PC-3 (cell line): ENCODE results near the gene WDR59. TPM values are rescaled to one million over a fixed set of nuclear protein-coding genes. Genes with fewer than 3 reads are reported as not detected.

ENCODE experiments used
- ATAC-seq: fragments of 200-7000 bp; cut with Tn5 transposase; 2 replicates; pipeline ENCODE4 v1.9.1; 2020; ENCODE audit warnings: mild to moderate bottlenecking, moderate library complexity
- BruUV-seq: library from RNA; stranded (reverse); fragments of 400-500 nt; replicated peaks from 2 replicates; lab custom pipeline; 2021; lab: Mats Ljungman, UMichigan
- CTCF ChIA-PET: fragments of 300-600 bp; sonication (Branson Sonifier 250); formaldehyde crosslinking; loops from one replicate; lab custom pipeline; 2022; ENCODE audit warnings: antibody characterized with exemption; lab: Charles Lee
- POLR2A ChIA-PET: fragments of 300-600 bp; sonication (Branson Sonifier 250); formaldehyde crosslinking; loops from one replicate; lab custom pipeline; 2022; ENCODE audit warnings: antibody characterized with exemption; ENCODE audit not compliant: unreplicated experiment; lab: Charles Lee
- DNase-seq: peaks from one replicate; pipeline ENCODE4 v3.0.0-alpha.2; 2015
- H2AFZ ChIP-seq: fragments of 300-600 bp; sonication (generic); 2 replicates; pipeline ENCODE4 v1.6.0; 2016; ENCODE audit warnings: antibody characterized with exemption, low read length
- H3F3A ChIP-seq: fragments of 300-600 bp; sonication (generic); one replicate; pipeline ENCODE4 v1.6.0; 2017; ENCODE audit warnings: antibody characterized with exemption, low read length, control low read depth, mild to moderate bottlenecking; ENCODE audit not compliant: unreplicated experiment
- H3K27ac ChIP-seq: fragments of 300-600 bp; sonication (generic); 2 replicates; pipeline ENCODE4 v1.5.1; 2016; ENCODE audit warnings: mild to moderate bottlenecking, low read length
- H3K27me3 ChIP-seq: fragments of 300-600 bp; sonication (generic); 2 replicates; pipeline ENCODE4 v1.6.1; 2016; ENCODE audit warnings: low read length, mixed read lengths
- H3K36me3 ChIP-seq: fragments of 300-600 bp; sonication (generic); 2 replicates; pipeline ENCODE4 v1.6.1; 2016; ENCODE audit warnings: low read depth, mixed run types, low read length, mixed read lengths
- H3K4me1 ChIP-seq: fragments of 300-600 bp; sonication (generic); 2 replicates; pipeline ENCODE4 v1.5.1; 2016; ENCODE audit warnings: low read length; ENCODE audit not compliant: insufficient read depth
- H3K4me2 ChIP-seq: fragments of 300-600 bp; sonication (generic); 2 replicates; pipeline ENCODE4 v1.6.0; 2016; ENCODE audit warnings: low read length
- H3K4me3 ChIP-seq: fragments of 300-600 bp; sonication (generic); 2 replicates; pipeline ENCODE4 v1.5.1; 2016; ENCODE audit warnings: mild to moderate bottlenecking, low read length, mixed read lengths
- H3K79me2 ChIP-seq: fragments of 300-600 bp; sonication (generic); 2 replicates; pipeline ENCODE4 v1.6.1; 2017; ENCODE audit warnings: low read length, mixed read lengths
- H3K9ac ChIP-seq: fragments of 300-600 bp; sonication (generic); 2 replicates; pipeline ENCODE4 v1.6.0; 2016; ENCODE audit warnings: mild to moderate bottlenecking, low read length
- H3K9me2 ChIP-seq: fragments of 300-600 bp; sonication (generic); replicated peaks from 2 replicates; pipeline ENCODE4 v1.6.1; 2016; ENCODE audit warnings: mixed run types, low read length, mixed read lengths
- H3K9me3 ChIP-seq: fragments of 300-600 bp; sonication (generic); 2 replicates; pipeline ENCODE4 v1.6.1; 2016; ENCODE audit warnings: low read length, mixed read lengths
- H4K20me1 ChIP-seq: fragments of 300-600 bp; sonication (generic); 2 replicates; pipeline ENCODE4 v1.6.1; 2016; ENCODE audit warnings: low read length, mixed read lengths
- CTCF ChIP-seq: fragments of 300-600 bp; sonication (generic); conservative IDR thresholded peaks from 2 replicates; pipeline ENCODE4 v1.5.1; 2017; ENCODE audit warnings: antibody characterized with exemption, low read depth, mild to moderate bottlenecking, low read length
- EZH2 ChIP-seq: fragments of 300-600 bp; sonication (generic); IDR thresholded peaks from one replicate; pipeline ENCODE4 v1.6.1; 2017; ENCODE audit warnings: antibody characterized with exemption, mild to moderate bottlenecking, low read length; ENCODE audit not compliant: unreplicated experiment
- EZH2phosphoT487 ChIP-seq: fragments of 300-600 bp; sonication (generic); IDR thresholded peaks from 2 replicates; pipeline ENCODE4 v1.6.1; 2018; ENCODE audit warnings: mild to moderate bottlenecking, antibody characterized with exemption, low read length, borderline replicate concordance
- intact Hi-C: fragments of 100-400 bp; cut with micrococcal nuclease; formaldehyde crosslinking; loops from 2 replicates; pipeline ENCODE4 v1.9.0; 2023
- total RNA-seq: library from RNA; depleted of rRNA; stranded (reverse); fragments of >200 nt; gene quantifications from 2 replicates; pipeline ENCODE4 v1.2.3, GENCODE V29; 2014

The WDR59 gene
- total RNA-seq, 1 experiment from 2014 or later = 11.8 TPM

- H2AFZ ChIP-seq = no peak overlapping the region
- DNase-seq (no peak), ATAC-seq (no peak)
- no peaks in the 10 kb centered on the region for H3K27me3 ChIP-seq
- H3K9me2 ChIP-seq = no peaks in the 10 kb centered on the region
- H3K9me3 ChIP-seq = no peaks in the 10 kb centered on the region
- ChIA-PET CTCF (no interaction called here), POLR2A (no interaction called here)
- no peak overlapping the region for H3K9ac ChIP-seq
- no TSS peak for BruUV-seq
- no peak overlapping the region for H3K4me3 ChIP-seq
- no peak overlapping the region for H3K27ac ChIP-seq
- intact Hi-C loops = no loop called here
- peaks cover 37% of the 10 kb centered on the region for H3K4me1 ChIP-seq
- H3F3A ChIP-seq = no peaks in the 10 kb centered on the region
- H3K4me2 ChIP-seq = no peak overlapping the region
- TF ChIP-seq EZH2 (no peak), CTCF (no peak), EZH2phosphoT487 (no peak)
- H3K79me2 ChIP-seq = peaks cover 100% of the 10 kb centered on the region
- H3K36me3 ChIP-seq = no peaks in the 10 kb centered on the region
- peaks cover 49% of the 10 kb centered on the region for H4K20me1 ChIP-seq
Observed at GRCh38 chr16:75004460-75004859, 19.5 kb upstream of the WDR59 start.

DNA sequence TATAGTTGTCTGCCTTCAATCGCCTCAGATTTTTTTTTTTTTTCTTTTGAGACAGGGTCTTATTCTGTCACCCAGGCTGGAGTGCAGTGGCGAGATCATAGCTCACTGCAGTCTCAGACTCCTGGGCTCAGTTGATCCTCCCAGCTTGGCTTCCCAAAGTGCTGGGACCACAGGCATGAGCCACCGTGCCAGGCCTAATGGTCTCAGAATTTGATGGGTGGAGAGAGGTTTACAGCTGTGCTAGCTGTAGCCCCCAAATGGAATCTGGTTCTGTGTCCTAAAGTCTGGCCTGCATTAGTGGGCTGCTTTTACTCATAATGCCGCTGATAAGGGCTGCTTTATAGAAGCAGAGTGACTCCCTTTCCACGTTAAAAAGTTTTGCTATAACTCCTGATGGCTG is 19.0 kb upstream of the WDR59 start:
- Histone ChIP-seq H3K9me2 (no peaks in the 10 kb centered on the region), H3K27me3 (no peaks in the 10 kb centered on the region), H3F3A (no peaks in the 10 kb centered on the region), H3K9me3 (no peaks in the 10 kb centered on the region), H3K4me2 (no peak overlapping the region), H2AFZ (no peak overlapping the region), H3K36me3 (no peaks in the 10 kb centered on the region), H4K20me1 (peaks cover 49% of the 10 kb centered on the region), H3K27ac (no peak overlapping the region), H3K79me2 (peaks cover 98% of the 10 kb centered on the region), H3K4me3 (no peak overlapping the region), H3K4me1 (peaks cover 37% of the 10 kb centered on the region), H3K9ac (no peak overlapping the region)
- TF ChIP-seq CTCF = no peak
- ATAC-seq (no peak), DNase-seq (no peak)
- ChIA-PET CTCF (no interaction called here), POLR2A (no interaction called here)
- intact Hi-C loops = no loop called here
- no TSS peak for BruUV-seq

- no peak overlapping the region for H3K4me3 ChIP-seq
- ChIA-PET POLR2A (no interaction called here), CTCF (no interaction called here)
- H3K9me3 ChIP-seq = no peaks in the 10 kb centered on the region
- intact Hi-C loops = no loop called here
- no peaks in the 10 kb centered on the region for H3K36me3 ChIP-seq
- ATAC-seq (no peak), DNase-seq (no peak)
- H3K9ac ChIP-seq = no peak overlapping the region
- peak overlapping the region; percentile 92 for H3K4me2 ChIP-seq
- H3F3A ChIP-seq = no peaks in the 10 kb centered on the region
- no peak overlapping the region for H2AFZ ChIP-seq
- peaks cover 44% of the 10 kb centered on the region for H3K4me1 ChIP-seq
- H4K20me1 ChIP-seq = peaks cover 46% of the 10 kb centered on the region
- BruUV-seq = no TSS peak
- H3K9me2 ChIP-seq = no peaks in the 10 kb centered on the region
- no peak overlapping the region for H3K27ac ChIP-seq
- H3K27me3 ChIP-seq = no peaks in the 10 kb centered on the region
- TF ChIP-seq EZH2phosphoT487 = no peak
- no peak for TF ChIP-seq CTCF
- TF ChIP-seq EZH2 = no peak
- H3K79me2 ChIP-seq = peaks cover 83% of the 10 kb centered on the region
Observed at GRCh38 chr16:75002474-75002873, 17.6 kb upstream of the WDR59 start.
